H9 (cell line): ENCODE data around the gene TRMT1. TPM values are rescaled to one million over a fixed set of nuclear protein-coding genes. Genes with fewer than 3 reads are reported as not detected.

Experiments used
- DNase-seq: peaks from one replicate; pipeline ENCODE4 v3.0.0-alpha.2; 2017
- H2AFZ ChIP-seq: one replicate; pipeline ENCODE4 v1.6.1; 2013; ENCODE audit warnings: mild to moderate bottlenecking, low read length, control low read depth, moderate library complexity
- H2AK5ac ChIP-seq: 2 replicates; pipeline ENCODE4 v1.6.1; 2013; ENCODE audit warnings: low read length, control low read depth, mixed read lengths; ENCODE audit not compliant: insufficient read length
- H2BK120ac ChIP-seq: one replicate; pipeline ENCODE4 v1.6.1; 2013; ENCODE audit warnings: low read depth, mild to moderate bottlenecking, low read length, control low read depth, inconsistent platforms; ENCODE audit not compliant: poor library complexity, severe bottlenecking
- H2BK12ac ChIP-seq: 2 replicates; pipeline ENCODE4 v1.6.1; 2013; ENCODE audit warnings: low read length, control low read depth, mixed read lengths, low read depth; ENCODE audit not compliant: insufficient read length
- H2BK15ac ChIP-seq: 2 replicates; pipeline ENCODE4 v1.6.1; 2013; ENCODE audit warnings: low read depth, low read length, control low read depth
- H2BK20ac ChIP-seq: one replicate; pipeline ENCODE4 v1.6.1; 2013; ENCODE audit warnings: low read depth, mild to moderate bottlenecking, low read length, control low read depth, inconsistent platforms; ENCODE audit not compliant: poor library complexity, severe bottlenecking
- H2BK5ac ChIP-seq: 2 replicates; pipeline ENCODE4 v1.6.1; 2013; ENCODE audit warnings: low read length, control low read depth, mixed read lengths; ENCODE audit not compliant: insufficient read length
- H3K14ac ChIP-seq: 2 replicates; pipeline ENCODE4 v1.6.1; 2013; ENCODE audit warnings: low read length, control low read depth; ENCODE audit not compliant: insufficient read depth
- H3K18ac ChIP-seq: 2 replicates; pipeline ENCODE4 v1.6.1; 2013; ENCODE audit warnings: low read depth, mild to moderate bottlenecking, mixed read lengths, low read length, control low read depth; ENCODE audit not compliant: insufficient read length
- H3K23ac ChIP-seq: 2 replicates; pipeline ENCODE4 v1.6.1; 2013; ENCODE audit warnings: low read length, control low read depth, mixed read lengths, low read depth; ENCODE audit not compliant: insufficient read length
- H3K23me2 ChIP-seq: 2 replicates; pipeline ENCODE4 v1.6.1; 2013; ENCODE audit warnings: low read depth, mild to moderate bottlenecking, mixed read lengths, low read length, control low read depth; ENCODE audit not compliant: insufficient read length, poor library complexity, severe bottlenecking
- H3K27ac ChIP-seq: 2 replicates; pipeline ENCODE4 v1.5.1; 2013; ENCODE audit warnings: low read length, control low read depth, mixed read lengths, low read depth; ENCODE audit not compliant: insufficient read length
- H3K27me3 ChIP-seq: 2 replicates; pipeline ENCODE4 v1.6.1; 2013; ENCODE audit warnings: low read length, control low read depth, inconsistent platforms; ENCODE audit not compliant: insufficient read depth
- H3K4ac ChIP-seq: 2 replicates; pipeline ENCODE4 v1.6.1; 2013; ENCODE audit warnings: low read depth, mild to moderate bottlenecking, control low read depth, inconsistent platforms, low read length, moderate library complexity
- H3K4me1 ChIP-seq: 2 replicates; pipeline ENCODE4 v1.6.1; 2013; ENCODE audit warnings: low read length, control low read depth, inconsistent platforms; ENCODE audit not compliant: insufficient read depth
- H3K4me2 ChIP-seq: 2 replicates; pipeline ENCODE4 v1.6.1; 2013; ENCODE audit warnings: low read length, control low read depth, mixed read lengths; ENCODE audit not compliant: insufficient read length, insufficient read depth
- H3K56ac ChIP-seq: 2 replicates; pipeline ENCODE4 v1.6.1; 2013; ENCODE audit warnings: low read depth, mild to moderate bottlenecking, mixed read lengths, low read length, control low read depth; ENCODE audit not compliant: insufficient read length
- H3K79me1 ChIP-seq: 2 replicates; pipeline ENCODE4 v1.6.1; 2013; ENCODE audit warnings: low read depth, mild to moderate bottlenecking, moderate library complexity, low read length, control low read depth, inconsistent platforms; ENCODE audit not compliant: insufficient read depth, poor library complexity, severe bottlenecking
- H3K79me2 ChIP-seq: 2 replicates; pipeline ENCODE4 v1.6.1; 2013; ENCODE audit warnings: low read length, control low read depth, inconsistent platforms; ENCODE audit not compliant: insufficient read depth
- H3K9ac ChIP-seq: 2 replicates; pipeline ENCODE4 v1.6.1; 2013; ENCODE audit warnings: low read length, control low read depth, mixed read lengths; ENCODE audit not compliant: insufficient read length; ENCODE audit errors: extremely low read depth
- H3K9me3 ChIP-seq: one replicate; pipeline ENCODE4 v1.6.1; 2013; ENCODE audit warnings: low read depth, low read length, inconsistent platforms; ENCODE audit not compliant: control insufficient read depth
- H3T11ph ChIP-seq: one replicate; pipeline ENCODE4 v1.6.1; 2013; ENCODE audit warnings: mild to moderate bottlenecking, low read length, control low read depth, inconsistent platforms
- H4K20me1 ChIP-seq: one replicate; pipeline ENCODE4 v1.6.1; 2013; ENCODE audit not compliant: control insufficient read depth, insufficient read length, insufficient read depth
- H4K5ac ChIP-seq: 2 replicates; pipeline ENCODE4 v1.6.1; 2013; ENCODE audit warnings: low read depth, mild to moderate bottlenecking, mixed read lengths, low read length, control low read depth; ENCODE audit not compliant: insufficient read length
- H4K8ac ChIP-seq: replicated peaks from 2 replicates; pipeline ENCODE4 v1.6.1; 2013; ENCODE audit warnings: low read length, control low read depth, mixed read lengths, low read depth; ENCODE audit not compliant: insufficient read length
- H4K91ac ChIP-seq: 2 replicates; pipeline ENCODE4 v1.6.1; 2013; ENCODE audit warnings: low read depth, mild to moderate bottlenecking, moderate library complexity, mixed read lengths, low read length, control low read depth; ENCODE audit not compliant: insufficient read length
- H3K27ac Mint-ChIP-seq, 3 experiments: 2 replicates in 2 of 3; 3 replicates in 1 of 3; pipeline ENCODE4 v1.8.0; 2020 to 2021; ENCODE audit warnings: mixed read lengths in 3 of 3, mild to moderate bottlenecking in 1 of 3, moderate library complexity in 1 of 3
- H3K27me3 Mint-ChIP-seq: 2 replicates; pipeline ENCODE4 v1.8.0; 2021; ENCODE audit warnings: low read depth, mild to moderate bottlenecking, moderate library complexity, mixed read lengths
- H3K36me3 Mint-ChIP-seq, 3 experiments: 2 replicates in 2 of 3; 3 replicates in 1 of 3; pipeline ENCODE4 v1.8.0; 2020 to 2021; ENCODE audit warnings: low read depth in 3 of 3, mixed read lengths in 3 of 3; ENCODE audit not compliant: insufficient read depth in 1 of 3
- H3K4me1 Mint-ChIP-seq, 2 experiments: 2 replicates each; pipeline ENCODE4 v1.8.0; 2020; ENCODE audit warnings: mixed read lengths in 2 of 2
- H3K4me3 Mint-ChIP-seq, 2 experiments: 2 replicates in 1 of 2; 3 replicates in 1 of 2; pipeline ENCODE4 v1.8.0; 2020 to 2021; ENCODE audit warnings: mild to moderate bottlenecking in 2 of 2, mixed read lengths in 2 of 2, moderate library complexity in 1 of 2
- H3K9me3 Mint-ChIP-seq, 2 experiments: 2 replicates in 1 of 2; 3 replicates in 1 of 2; pipeline ENCODE4 v1.8.0; 2020; ENCODE audit warnings: mild to moderate bottlenecking in 2 of 2, mixed read lengths in 2 of 2, moderate library complexity in 1 of 2
- WGBS: extraction: QIAGEN DNeasy Blood & Tissue Kit; methylation state at CpG from one replicate; pipeline ENCODE4 v1.1.7; 2013; ENCODE audit warnings: missing lambda C conversion rate, low lambda C conversion rate, mixed read lengths; ENCODE audit not compliant: insufficient read length; ENCODE audit errors: extremely low coverage; 5-methylcytosine and 5-hydroxymethylcytosine counted together
- total RNA-seq: library from RNA; stranded (reverse); gene quantifications from 2 replicates; pipeline ENCODE4 v1.2.1, GENCODE V29; 2021
- TF ChIP-seq, protein P1 (sequence below): fragments of 200-600 bp; sonication (generic); conservative IDR thresholded peaks from 3 replicates; pipeline ENCODE4 v1.8.0; 2021; ENCODE audit warnings: antibody characterized with exemption, mild to moderate bottlenecking

TRMT1 gene
- total RNA-seq, 1 experiment from 2014 or later, result 95.7 TPM

DNA sequence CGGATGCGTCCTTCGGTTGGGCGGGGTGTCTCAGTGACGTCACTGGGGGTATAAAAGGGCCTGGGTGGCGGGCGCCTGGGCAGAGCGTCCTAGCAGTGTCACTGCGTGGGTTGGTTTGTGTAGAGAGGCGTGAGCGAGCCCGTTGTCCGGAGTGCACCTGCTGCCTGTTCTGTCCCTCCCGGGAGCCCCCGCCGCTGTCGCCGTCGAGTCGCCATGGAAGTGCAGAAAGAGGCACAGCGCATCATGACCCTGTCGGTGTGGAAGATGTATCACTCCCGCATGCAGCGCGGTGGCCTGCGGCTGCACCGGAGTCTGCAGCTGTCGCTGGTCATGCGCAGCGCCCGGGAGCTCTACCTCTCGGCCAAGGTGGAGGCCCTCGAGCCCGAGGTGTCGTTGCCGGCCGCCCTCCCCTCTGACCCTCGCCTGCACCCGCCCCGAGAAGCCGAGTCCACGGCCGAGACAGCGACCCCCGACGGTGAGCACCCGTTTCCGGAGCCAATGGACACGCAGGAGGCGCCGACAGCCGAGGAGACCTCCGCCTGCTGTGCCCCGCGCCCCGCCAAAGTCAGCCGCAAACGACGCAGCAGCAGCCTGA, 36.5 kb upstream of the TRMT1 start:
- Mint-ChIP-seq H3K4me1 (peaks cover 23 to 28% of the 10 kb centered on the region in 2 experiments), H3K27me3 (peaks cover 12% of the 10 kb centered on the region)
- WGBS, result no CpG with 5 or more reads among the region's 59 CpGs

More for the DNA sequence above, 36.5 kb upstream of the TRMT1 start:
- H3T11ph ChIP-seq, result no peak overlapping the region
- H3K9ac ChIP-seq, result peak overlapping the region; percentile 97
- peak overlapping the region; percentile 55 for H2BK120ac ChIP-seq
- H4K20me1 ChIP-seq, result no peaks in the 10 kb centered on the region
- no peaks in the 10 kb centered on the region; the same call in 1 of the 2 replicates for H3K4me1 ChIP-seq
- TF ChIP-seq, protein P1, sequence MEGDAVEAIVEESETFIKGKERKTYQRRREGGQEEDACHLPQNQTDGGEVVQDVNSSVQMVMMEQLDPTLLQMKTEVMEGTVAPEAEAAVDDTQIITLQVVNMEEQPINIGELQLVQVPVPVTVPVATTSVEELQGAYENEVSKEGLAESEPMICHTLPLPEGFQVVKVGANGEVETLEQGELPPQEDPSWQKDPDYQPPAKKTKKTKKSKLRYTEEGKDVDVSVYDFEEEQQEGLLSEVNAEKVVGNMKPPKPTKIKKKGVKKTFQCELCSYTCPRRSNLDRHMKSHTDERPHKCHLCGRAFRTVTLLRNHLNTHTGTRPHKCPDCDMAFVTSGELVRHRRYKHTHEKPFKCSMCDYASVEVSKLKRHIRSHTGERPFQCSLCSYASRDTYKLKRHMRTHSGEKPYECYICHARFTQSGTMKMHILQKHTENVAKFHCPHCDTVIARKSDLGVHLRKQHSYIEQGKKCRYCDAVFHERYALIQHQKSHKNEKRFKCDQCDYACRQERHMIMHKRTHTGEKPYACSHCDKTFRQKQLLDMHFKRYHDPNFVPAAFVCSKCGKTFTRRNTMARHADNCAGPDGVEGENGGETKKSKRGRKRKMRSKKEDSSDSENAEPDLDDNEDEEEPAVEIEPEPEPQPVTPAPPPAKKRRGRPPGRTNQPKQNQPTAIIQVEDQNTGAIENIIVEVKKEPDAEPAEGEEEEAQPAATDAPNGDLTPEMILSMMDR, result 0 out of 3 replicates have a peak, but pooled peaks have one; percentile 14
- H2BK5ac ChIP-seq, result no peak overlapping the region
- peak overlapping the region; percentile 97 for H3K14ac ChIP-seq
- H3K4ac ChIP-seq, result no peak overlapping the region
- no peaks in the 10 kb centered on the region for H3K27me3 ChIP-seq
- H2AFZ ChIP-seq, result no peak overlapping the region
- no peak overlapping the region for H4K8ac ChIP-seq
- no peak overlapping the region for H4K91ac ChIP-seq
- no peak overlapping the region for H4K5ac ChIP-seq
- peak; percentile 96 for DNase-seq
- H3K4me2 ChIP-seq, result peak overlapping the region; percentile 78
- Mint-ChIP-seq H3K27ac (peak overlapping the region; percentile 98 to 100 (median 99)), H3K36me3 (peaks cover 14 to 21% (median 18%) of the 10 kb centered on the region in 3 experiments), H3K9me3 (peaks cover 8 to 9% of the 10 kb centered on the region in 2 experiments; a peak in 3 of 5 replicates), H3K4me3 (peak overlapping the region; percentile 96 to 97)
- no peak overlapping the region for H2BK15ac ChIP-seq
- H3K23me2 ChIP-seq, result peaks cover 22% of the 10 kb centered on the region
- H2AK5ac ChIP-seq, result no peak overlapping the region
- no peak overlapping the region for H3K27ac ChIP-seq
- no peak overlapping the region for H3K56ac ChIP-seq
- H3K9me3 ChIP-seq, result no peaks in the 10 kb centered on the region
- no peak overlapping the region for H2BK20ac ChIP-seq
- no peak overlapping the region for H3K23ac ChIP-seq
- no peaks in the 10 kb centered on the region for H3K79me1 ChIP-seq
- peaks cover 17% of the 10 kb centered on the region; the same call in 1 of the 2 replicates for H3K79me2 ChIP-seq
- H2BK12ac ChIP-seq, result no peak overlapping the region
- peak overlapping the region; percentile 97 for H3K18ac ChIP-seq
